T-helper 2 cell treated with Interferon-gamma antibody and Interleukin-4, amounts not matched to agents 5 μg/mL and 100 μg/mL, for 36 hours (primary cell): ENCODE measurements around the gene PI4K2A.
"Not testable (repeated sequence)": the region's sequence is repeated elsewhere in the genome, so short reads cannot be mapped to it uniquely, and the experiment has no call there.

Experiments
- DNase-seq: peaks from one replicate; pipeline ENCODE4 v3.0.0; 2021; ENCODE audit warnings: low spot score
- H3K27ac Mint-ChIP-seq: one replicate; pipeline ENCODE4 v1.8.0; 2021; ENCODE audit warnings: mild to moderate bottlenecking, mixed read lengths
- H3K27me3 Mint-ChIP-seq: one replicate; pipeline ENCODE4 v1.8.0; 2021; ENCODE audit warnings: low read depth, mixed read lengths
- H3K36me3 Mint-ChIP-seq: one replicate; pipeline ENCODE4 v1.8.0; 2021; ENCODE audit warnings: low read depth, mixed read lengths
- H3K4me1 Mint-ChIP-seq: one replicate; pipeline ENCODE4 v1.8.0; 2021; ENCODE audit warnings: low read depth, mixed read lengths
- H3K4me3 Mint-ChIP-seq: one replicate; pipeline ENCODE4 v1.8.0; 2022; ENCODE audit warnings: mild to moderate bottlenecking, moderate library complexity, mixed read lengths
- H3K9me3 Mint-ChIP-seq: one replicate; pipeline ENCODE4 v1.8.0; 2021; ENCODE audit warnings: mixed read lengths

PI4K2A gene

DNA sequence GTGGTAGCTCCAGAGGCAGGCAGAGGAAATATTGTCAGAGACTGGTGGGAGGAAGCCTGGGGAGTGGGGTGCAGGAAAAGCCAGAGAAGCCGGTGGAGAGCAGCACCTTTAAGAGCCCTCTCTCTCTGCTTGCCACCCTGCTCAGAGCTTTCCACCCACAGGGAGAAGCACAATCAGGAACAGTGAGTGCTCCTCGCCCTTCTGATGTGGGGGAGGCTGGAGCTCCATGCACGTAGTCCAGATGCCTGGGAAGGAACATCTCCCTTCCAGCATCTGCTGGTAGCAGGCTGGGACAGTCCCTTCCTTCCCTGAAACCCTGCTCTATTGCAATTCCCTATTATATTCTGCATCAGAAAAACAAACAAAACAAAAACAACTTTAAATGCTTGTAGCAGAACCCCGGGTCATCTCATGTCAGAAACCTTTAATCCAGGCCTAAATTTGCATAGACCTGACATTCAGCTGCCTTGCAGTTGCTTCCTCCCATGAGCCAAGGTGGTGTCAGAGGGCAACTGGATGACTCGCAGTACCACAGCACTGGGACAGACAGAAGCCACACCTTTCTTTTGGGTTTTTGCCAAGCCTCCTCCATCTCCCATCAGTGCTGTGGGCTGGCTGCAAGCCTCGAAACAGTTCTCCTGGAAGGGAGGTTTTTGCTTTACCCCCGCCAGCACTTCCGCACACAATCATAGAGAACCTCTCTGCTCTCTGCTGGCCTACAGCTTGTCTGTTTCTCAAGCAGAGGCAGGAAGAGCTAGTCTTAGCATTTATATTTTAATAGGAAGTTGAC, 33.5 kb downstream of the PI4K2A start:
- no peak overlapping the region for H3K27ac Mint-ChIP-seq
- no peaks in the 10 kb centered on the region for H3K9me3 Mint-ChIP-seq
- no peaks in the 10 kb centered on the region for H3K27me3 Mint-ChIP-seq
- peaks cover 6% of the 10 kb centered on the region for H3K4me1 Mint-ChIP-seq
- no peak overlapping the region for H3K4me3 Mint-ChIP-seq
- H3K36me3 Mint-ChIP-seq: peaks cover 20% of the 10 kb centered on the region
- DNase-seq: peak; percentile 23

DNA sequence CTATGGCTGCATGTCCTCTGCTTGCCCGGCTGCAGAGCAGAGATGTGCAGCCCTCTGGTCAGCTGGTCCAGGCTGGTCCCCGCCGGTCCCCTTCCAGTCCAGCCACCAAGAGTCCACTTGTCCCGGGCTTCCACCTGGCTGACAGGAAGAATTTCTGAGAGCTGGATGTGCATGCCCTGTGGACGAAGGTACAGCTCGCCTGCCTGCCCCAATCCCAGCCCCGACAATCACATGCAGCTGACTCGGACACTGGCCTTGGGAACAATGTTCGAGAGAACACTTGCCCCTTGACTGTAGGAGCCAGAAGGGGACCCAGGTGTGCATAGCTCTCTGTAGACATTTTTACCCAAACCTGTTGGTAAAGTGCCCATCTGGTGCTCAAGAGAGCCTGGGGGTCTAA, 34.8 kb downstream of the PI4K2A start:
- H3K9me3 Mint-ChIP-seq: no peaks in the 10 kb centered on the region
- H3K4me3 Mint-ChIP-seq: no peak overlapping the region
- peaks cover 6% of the 10 kb centered on the region for H3K4me1 Mint-ChIP-seq
- no peak overlapping the region for H3K27ac Mint-ChIP-seq
- DNase-seq: no peak
- no peaks in the 10 kb centered on the region for H3K27me3 Mint-ChIP-seq
- H3K36me3 Mint-ChIP-seq: peaks cover 16% of the 10 kb centered on the region

DNA sequence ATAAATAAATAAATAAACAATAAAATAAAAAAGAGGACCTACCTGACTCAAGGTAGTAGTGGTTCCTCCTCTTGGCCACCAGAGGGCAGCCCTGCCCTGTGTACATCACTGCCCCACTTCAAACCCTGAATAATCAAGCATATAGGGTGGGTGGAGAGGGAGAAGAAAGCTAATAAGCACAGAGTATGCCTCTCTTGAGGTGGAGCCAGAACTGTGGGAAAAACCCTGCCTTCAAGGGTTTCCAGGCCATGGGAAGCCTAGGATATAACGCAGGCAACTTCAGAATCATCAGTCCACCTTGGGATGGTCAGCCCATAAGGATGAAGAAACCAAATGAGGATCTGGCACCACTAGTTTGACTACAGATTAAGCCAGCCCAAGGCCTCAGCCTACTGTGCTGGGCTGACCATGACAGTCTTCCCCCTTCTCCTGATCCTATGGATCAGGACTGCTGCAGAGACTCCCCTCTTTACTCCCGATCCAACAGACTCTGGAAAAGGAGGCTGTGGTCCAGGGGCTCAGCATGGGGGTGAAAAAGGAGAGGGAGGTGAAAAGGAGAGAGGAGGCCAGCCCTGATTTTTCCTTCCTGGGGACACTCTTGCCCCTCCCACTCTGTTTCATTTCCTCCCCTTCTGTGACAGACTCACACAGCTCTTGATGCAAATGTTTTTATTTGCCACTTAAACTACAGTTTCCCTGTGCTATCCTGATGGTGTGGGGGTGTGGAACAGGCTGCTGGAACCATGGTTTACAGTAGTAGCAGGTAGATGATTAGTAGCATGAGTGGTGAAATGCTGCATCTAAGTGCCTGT, 36.5 kb downstream of the PI4K2A start:
- Mint-ChIP-seq H3K27me3 (no peaks in the 10 kb centered on the region), H3K27ac (no peak overlapping the region), H3K36me3 (peaks cover 16% of the 10 kb centered on the region), H3K4me3 (no peak overlapping the region), H3K4me1 (peaks cover 6% of the 10 kb centered on the region), H3K9me3 (no peaks in the 10 kb centered on the region)
- peak; percentile 27 for DNase-seq

DNA sequence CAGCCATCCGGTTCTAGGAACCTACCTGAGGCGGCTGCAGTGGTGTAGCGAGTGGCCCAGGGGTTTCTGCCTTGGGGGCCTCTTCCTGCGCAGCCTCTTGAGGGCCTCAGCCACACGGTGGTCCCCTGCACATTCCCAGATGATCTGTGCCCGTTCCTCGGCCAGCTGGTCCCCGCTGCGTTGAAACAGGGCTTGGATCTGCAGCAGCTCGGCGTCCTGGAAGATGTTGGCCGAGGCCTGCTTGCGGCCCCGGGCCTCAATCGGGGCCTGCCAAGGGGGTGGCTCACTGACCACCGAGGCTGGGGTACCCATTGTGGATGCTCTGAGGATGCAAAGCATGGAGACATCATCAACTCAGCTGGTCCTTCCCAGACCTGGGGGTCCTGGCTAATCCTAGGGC, 39.1 kb downstream of the PI4K2A start:
- no peaks in the 10 kb centered on the region for H3K27me3 Mint-ChIP-seq
- H3K27ac Mint-ChIP-seq: no peak overlapping the region

DNA sequence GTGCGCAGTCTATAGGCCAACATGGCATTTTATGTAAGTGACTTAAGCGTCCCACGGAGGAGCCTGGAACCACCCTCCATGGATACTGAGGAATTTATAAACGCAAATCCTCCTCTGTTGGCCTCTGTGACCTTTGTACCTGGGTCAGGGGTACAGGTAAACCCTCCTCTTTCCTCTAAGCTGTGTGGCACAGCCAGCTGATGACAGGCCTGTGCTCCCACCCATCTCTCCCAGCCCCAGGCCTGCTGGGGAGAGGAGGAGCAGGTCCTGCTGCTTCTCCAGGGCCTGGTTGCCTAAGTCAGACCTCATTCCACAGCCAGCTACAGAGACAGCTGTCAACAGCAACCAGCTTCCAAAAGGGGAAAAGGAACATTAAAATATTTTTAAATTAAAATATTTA, 41.6 kb downstream of the PI4K2A start:
- DNase-seq: no peak
- Mint-ChIP-seq H3K27ac (no peak overlapping the region), H3K4me3 (no peak overlapping the region), H3K27me3 (no peaks in the 10 kb centered on the region), H3K36me3 (no peaks in the 10 kb centered on the region), H3K9me3 (no peaks in the 10 kb centered on the region), H3K4me1 (peaks cover 10% of the 10 kb centered on the region)

More for the DNA sequence above, 39.1 kb downstream of the PI4K2A start:
- no peak for DNase-seq
- peaks cover 5% of the 10 kb centered on the region for H3K36me3 Mint-ChIP-seq
- no peaks in the 10 kb centered on the region for H3K9me3 Mint-ChIP-seq
- no peak overlapping the region for H3K4me3 Mint-ChIP-seq
- H3K4me1 Mint-ChIP-seq: peaks cover 6% of the 10 kb centered on the region

DNA sequence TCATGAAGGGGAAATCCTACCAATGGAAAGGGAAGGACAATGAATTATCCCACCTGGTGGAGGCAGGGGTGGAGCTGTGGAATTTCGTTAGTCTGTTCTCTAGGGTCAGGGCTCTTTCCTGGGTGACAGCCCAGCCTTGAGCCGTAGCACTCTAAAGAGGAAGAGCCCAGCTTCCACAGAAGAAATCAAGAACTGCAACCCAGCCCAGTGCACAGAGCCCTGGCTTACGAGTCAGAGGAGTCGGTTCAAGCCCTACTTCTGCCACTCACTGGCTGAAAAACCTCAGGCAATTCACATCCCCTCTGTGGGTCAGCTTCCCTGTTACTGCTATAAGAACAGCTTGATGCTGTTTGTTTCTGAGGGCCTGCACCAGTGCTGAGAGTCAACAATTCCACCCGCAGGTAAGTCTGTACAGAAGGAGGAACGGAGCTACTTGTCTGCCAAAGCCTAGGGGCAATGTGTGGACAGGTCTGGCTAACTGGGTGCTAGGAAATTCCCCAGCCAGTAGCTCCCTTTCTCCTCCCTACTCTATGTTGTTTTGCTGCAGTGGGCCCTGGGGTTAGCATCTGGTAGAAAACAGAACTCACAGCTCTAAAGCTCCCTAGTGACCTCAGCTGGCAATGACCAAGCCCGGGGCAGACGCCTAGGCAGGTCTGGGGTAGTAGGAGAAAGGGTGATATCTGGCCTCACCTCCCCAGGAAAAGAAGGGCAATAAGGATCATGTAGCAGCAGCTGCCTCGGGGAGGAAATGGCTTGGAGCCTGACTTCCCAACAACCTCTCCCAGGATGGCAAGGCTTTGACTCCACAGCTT, 43.3 kb downstream of the PI4K2A start:
- no peak overlapping the region for H3K27ac Mint-ChIP-seq
- no peaks in the 10 kb centered on the region for H3K9me3 Mint-ChIP-seq
- H3K36me3 Mint-ChIP-seq: no peaks in the 10 kb centered on the region
- no peak overlapping the region for H3K4me3 Mint-ChIP-seq
- peaks cover 12% of the 10 kb centered on the region for H3K4me1 Mint-ChIP-seq
- no peak for DNase-seq
- no peaks in the 10 kb centered on the region for H3K27me3 Mint-ChIP-seq

DNA sequence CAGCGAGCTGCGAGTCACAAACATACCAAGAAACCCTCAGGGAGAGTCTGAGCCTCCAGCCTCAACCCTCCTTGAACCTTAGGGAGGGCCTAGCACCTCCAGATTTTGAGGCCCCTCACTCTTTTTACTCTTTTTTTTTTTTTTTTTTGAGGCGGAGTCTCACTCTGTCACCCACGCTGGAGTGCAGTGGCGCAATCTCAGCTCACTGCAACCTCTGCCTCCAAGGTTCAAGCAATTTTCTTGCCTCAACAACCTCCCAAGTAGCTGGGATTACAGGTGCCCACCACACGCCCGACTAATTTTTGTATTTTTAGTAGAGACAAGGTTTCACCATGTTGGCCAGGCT, 43.9 kb downstream of the PI4K2A start:
- H3K4me3 Mint-ChIP-seq, H3K36me3 Mint-ChIP-seq, DNase-seq, H3K27me3 Mint-ChIP-seq, H3K9me3 Mint-ChIP-seq, H3K27ac Mint-ChIP-seq: not testable (repeated sequence)
- H3K4me1 Mint-ChIP-seq: peaks cover 12% of the 10 kb centered on the region

DNA sequence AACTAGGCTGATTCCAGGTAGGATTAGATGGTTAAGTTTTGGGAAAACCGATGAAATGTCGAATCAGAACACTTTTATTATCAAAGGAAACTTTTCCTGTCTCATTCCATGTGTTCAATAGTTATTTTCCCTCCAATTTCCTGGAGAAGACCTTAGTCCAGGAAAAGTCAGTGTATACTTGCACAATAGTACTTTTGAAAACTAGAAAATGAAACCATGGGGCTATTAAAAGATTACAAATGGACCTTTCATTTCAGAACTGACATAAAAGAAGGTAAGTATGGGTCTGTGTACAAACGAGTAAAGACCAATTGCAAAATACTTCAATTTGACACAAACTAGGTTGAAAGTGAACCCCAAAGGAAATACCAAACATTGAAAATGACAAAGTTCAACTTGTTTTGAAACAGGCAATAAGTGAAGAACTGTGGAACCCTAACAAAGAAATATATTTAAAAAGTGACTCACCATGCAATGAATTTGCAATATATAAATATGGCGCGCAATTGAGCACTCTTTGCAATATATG, 44.5 kb downstream of the PI4K2A start:
- Mint-ChIP-seq H3K4me3 (no peak overlapping the region), H3K36me3 (no peaks in the 10 kb centered on the region), H3K4me1 (peaks cover 12% of the 10 kb centered on the region), H3K27me3 (no peaks in the 10 kb centered on the region), H3K27ac (no peak overlapping the region), H3K9me3 (no peaks in the 10 kb centered on the region)
- DNase-seq: no peak

DNA sequence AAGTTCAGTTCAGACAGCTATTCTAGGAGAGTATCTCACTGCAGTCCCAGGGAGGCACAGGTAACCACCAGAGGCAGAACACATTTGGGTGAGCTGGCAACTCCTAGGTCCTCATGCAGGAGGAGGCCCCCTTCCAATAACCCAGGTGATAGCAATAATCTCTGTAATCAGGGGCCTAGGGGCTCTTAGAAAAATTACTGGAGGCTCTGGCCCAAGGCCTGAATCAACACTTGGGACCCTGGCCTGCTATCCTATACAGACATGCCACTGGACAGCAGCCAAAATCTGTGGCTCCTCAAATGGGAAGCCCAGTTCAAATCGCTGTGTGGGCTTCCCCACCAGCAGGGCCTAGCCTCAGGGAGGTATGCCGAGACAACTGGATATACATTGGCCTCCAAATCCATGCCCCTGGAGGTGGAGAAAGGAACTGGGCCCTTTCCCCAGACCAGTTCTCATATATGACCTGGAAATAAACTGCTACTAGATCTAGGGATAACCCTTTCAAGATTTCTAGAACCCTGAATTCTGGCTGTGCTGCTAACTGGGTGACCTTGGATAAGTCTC, 45.0 kb downstream of the PI4K2A start:
- Mint-ChIP-seq H3K9me3 (no peaks in the 10 kb centered on the region), H3K36me3 (no peaks in the 10 kb centered on the region), H3K27me3 (no peaks in the 10 kb centered on the region), H3K4me3 (no peak overlapping the region), H3K27ac (no peak overlapping the region), H3K4me1 (peaks cover 12% of the 10 kb centered on the region)
- DNase-seq: no peak

DNA sequence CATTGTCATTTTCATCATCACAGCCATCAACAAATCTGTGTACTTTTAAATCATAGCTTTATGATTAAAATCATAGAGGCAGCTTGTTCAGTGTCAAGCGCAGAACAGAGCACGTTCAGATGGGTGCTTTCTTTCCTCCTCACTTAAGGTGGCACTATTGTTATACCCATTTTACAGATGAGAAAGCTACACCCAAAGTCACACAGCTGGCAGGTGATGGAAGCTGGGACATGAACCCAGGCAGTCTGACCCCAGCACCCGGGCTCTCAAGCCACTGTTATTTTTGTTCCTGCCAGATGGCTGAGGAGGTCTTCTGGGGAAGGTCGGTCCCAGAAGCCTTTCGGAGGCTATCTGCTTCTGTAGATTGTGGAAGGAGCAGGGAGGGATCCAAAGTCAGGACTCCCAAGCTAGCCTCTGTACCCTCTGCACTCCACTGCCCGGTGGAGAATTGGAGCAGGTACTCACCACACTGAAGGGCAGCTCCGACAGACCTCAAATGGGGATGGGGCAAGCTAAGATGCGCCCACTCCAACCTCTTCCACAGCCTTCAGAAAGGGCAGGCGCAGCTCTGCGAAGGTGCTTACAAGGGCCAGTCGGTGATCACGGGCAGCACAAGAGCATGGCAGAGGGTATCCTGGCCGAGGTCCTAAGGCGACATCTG, 46.0 kb downstream of the PI4K2A start:
- H3K27me3 Mint-ChIP-seq: no peaks in the 10 kb centered on the region
- peak; percentile 13 for DNase-seq
- no peak overlapping the region for H3K27ac Mint-ChIP-seq
- peaks cover 12% of the 10 kb centered on the region for H3K4me1 Mint-ChIP-seq
- H3K36me3 Mint-ChIP-seq: no peaks in the 10 kb centered on the region
- no peaks in the 10 kb centered on the region for H3K9me3 Mint-ChIP-seq
- peak overlapping the region; percentile 85 for H3K4me3 Mint-ChIP-seq

DNA sequence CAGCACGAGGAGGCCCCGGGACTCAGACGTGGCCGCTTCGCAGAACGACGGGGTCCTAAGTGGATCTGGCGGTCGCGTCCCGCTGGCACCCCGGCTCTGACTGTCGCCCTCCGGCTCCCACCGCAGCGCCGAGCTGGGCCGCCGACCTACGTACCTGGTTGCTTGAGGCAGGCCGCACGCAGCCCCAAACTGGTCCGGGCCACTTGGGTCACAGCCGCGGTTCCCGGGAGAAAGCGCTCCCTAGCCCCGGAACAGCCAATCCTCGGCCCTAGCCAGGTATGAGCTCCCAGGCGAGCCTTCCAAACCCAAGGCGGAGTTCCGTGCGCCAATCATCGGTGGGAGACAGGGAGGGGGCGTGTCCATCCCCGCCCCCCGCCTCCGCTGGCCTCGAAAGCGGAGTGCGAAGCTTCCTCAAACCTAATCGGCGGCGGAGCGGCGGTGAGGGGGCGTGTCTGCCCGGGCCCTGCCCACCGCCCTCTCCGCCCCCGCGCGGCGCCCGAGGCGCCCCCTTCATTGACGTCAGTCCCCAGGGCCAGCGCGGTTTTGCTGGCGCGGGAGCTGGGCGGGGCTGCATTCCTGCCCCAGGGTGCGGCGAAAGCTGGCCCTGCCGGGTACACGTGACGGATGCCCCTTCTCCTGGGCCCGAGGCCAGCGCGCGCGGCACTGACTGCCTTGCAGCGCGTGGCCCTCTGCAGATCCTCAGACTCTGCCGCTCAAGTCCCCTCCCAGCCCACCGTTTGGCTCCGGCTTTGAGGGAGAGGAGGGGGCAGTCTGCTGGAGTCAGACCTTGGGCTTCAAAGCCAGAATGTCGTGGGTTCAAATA, 46.7 kb downstream of the PI4K2A start, which contains the start of gene AVPI1:
AVPI1 (minus strand) TSS at position 280 of the 823 bp plus-strand sequence. CDS start 7,336 bp downstream, outside the sequence.
- peaks cover 12% of the 10 kb centered on the region for H3K4me1 Mint-ChIP-seq
- no peaks in the 10 kb centered on the region for H3K27me3 Mint-ChIP-seq
- H3K9me3 Mint-ChIP-seq: no peaks in the 10 kb centered on the region
- H3K4me3 Mint-ChIP-seq: peak within 1 kb of the TSS; percentile 85
- no peaks in the 10 kb centered on the region for H3K36me3 Mint-ChIP-seq
- peak within 1 kb of the TSS; percentile 53 for H3K27ac Mint-ChIP-seq
- DNase-seq: peak; percentile 95
